Thoracic aorta (tissue), 2 donors: ENCODE measurements around the gene TWSG1. TPM values are rescaled to one million over a fixed set of nuclear protein-coding genes. Genes with fewer than 3 reads are reported as not detected.

Experiments used
- ATAC-seq: fragments of 150-250 bp; one replicate; pipeline ENCODE4 v1.8.0; 2017; ENCODE audit warnings: low read depth; ENCODE audit not compliant: insufficient number of reproducible peaks, low FRiP score
- DNase-seq: peaks from one replicate; pipeline ENCODE4 v3.0.0-alpha.2; 2020; ENCODE audit warnings: low spot score
- H3K27ac ChIP-seq, 2 donors: fragments of 200-600 bp; sonication (generic); 1 replicate in 1 of 2; 2 replicates in 1 of 2; pipeline ENCODE4 v1.5.1; 2016; ENCODE audit warnings: mild to moderate bottlenecking in 2 of 2, moderate library complexity in 2 of 2
- H3K27me3 ChIP-seq: fragments of 200-600 bp; sonication (generic); replicated peaks from 2 replicates; pipeline ENCODE4 v1.6.0; 2016; ENCODE audit warnings: mild to moderate bottlenecking; ENCODE audit not compliant: insufficient read depth
- H3K36me3 ChIP-seq: fragments of 200-600 bp; sonication (generic); one replicate; pipeline ENCODE4 v1.5.1; 2016
- H3K4me1 ChIP-seq, 2 donors: fragments of 200-600 bp; sonication (generic); 1 replicate in 1 of 2; 2 replicates in 1 of 2; pipeline versions ENCODE4 v1.5.1 to v1.6.0; 2016; ENCODE audit warnings: low read depth in 2 of 2, mild to moderate bottlenecking in 1 of 2; ENCODE audit not compliant: control insufficient read depth in 1 of 2
- H3K4me3 ChIP-seq: fragments of 200-600 bp; sonication (generic); 2 replicates; pipeline ENCODE4 v1.5.1; 2016; ENCODE audit warnings: mild to moderate bottlenecking
- H3K9me3 ChIP-seq: fragments of 200-600 bp; sonication (generic); 2 replicates; pipeline ENCODE4 v1.5.1; 2016
- CTCF ChIP-seq: fragments of 200-600 bp; sonication (generic); IDR thresholded peaks from one replicate; pipeline ENCODE4 v1.5.1; 2019; ENCODE audit warnings: antibody characterized with exemption
- total RNA-seq, 2 donors: library from RNA; depleted of rRNA; stranded (reverse); fragments of >200 nt; gene quantifications; one replicate each; pipeline versions ENCODE4 v1.1.0 to v1.2.3, GENCODE V29; 2016

The TWSG1 gene
- total RNA-seq: 100 to 1,000 TPM; 107 to 130 TPM

DNA sequence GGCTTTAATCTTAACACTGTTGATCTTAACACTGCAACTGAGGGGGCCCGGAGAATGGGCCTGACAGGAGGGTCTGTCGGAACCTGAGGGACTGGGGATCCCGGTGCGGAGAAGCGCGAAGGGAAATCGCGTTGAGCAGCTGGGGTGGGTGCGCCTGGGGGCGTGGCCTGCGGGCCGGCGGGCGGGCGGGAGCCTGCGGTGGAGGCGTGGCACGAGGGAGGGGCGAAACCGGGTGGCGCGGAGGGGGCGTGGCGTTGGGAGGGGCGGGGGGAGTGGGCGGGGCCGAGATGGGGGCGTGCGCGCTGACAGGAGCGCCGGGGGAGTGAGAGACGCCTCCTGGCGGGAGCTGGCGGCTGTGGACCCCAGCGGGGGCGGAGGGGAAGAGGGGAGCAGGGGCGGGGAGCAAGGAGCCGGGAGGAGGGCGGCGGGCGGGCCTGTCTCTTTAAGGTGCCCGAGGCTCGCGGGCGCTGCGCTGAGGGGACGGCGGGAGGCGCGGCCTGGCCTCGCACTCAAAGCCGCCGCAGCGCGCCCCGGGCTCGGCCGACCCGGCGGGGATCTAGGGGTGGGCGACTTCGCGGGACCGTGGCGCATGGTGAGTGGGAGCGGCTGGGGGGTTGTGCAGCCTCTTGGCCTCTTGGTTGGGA lies at the start of gene TWSG1:
TWSG1 (plus strand) TSS at position 445 of the 644 bp plus-strand sequence. CDS start 2,457 bp downstream, outside the sequence.
- peak; percentile 51 for TF ChIP-seq CTCF
- peak; percentile 83 for ATAC-seq
- Histone ChIP-seq H3K9me3 (no peaks in the 10 kb centered on the region), H3K4me1 (peaks cover 15 to 23% of the 10 kb centered on the region in 2 donors), H3K4me3 (peak within 1 kb of the TSS; percentile 99), H3K36me3 (peaks cover 4% of the 10 kb centered on the region), H3K27me3 (no peaks in the 10 kb centered on the region), H3K27ac (peak within 1 kb of the TSS; percentile 83 to 95)
- DNase-seq: peak; percentile 86

DNA sequence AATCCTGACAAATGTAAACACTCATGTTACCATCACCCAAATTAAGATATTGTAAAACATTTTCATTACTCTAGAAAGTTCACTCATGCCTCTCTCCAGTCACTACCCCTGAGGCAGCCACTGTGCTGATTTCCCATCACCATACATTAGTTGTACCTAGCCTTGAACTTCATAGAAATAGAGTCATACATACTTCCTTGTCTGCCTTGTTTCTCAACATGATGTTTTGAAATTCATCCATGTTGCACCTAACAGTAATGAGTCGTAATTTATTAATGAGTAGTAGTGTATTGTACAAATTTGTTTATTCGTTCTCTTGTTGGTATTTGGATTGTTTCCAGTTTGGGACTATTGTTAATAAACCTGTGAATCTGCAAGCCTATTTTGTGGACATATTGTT lies 49.0 kb upstream of the TWSG1 start:
- no peaks in the 10 kb centered on the region for H3K9me3 ChIP-seq
- no peak for DNase-seq
- H3K36me3 ChIP-seq: peaks cover 6% of the 10 kb centered on the region
- no peak overlapping the region for H3K4me3 ChIP-seq
- H3K4me1 ChIP-seq: no peaks in the 10 kb centered on the region
- TF ChIP-seq CTCF: no peak
- ATAC-seq: no peak
- no peaks in the 10 kb centered on the region for H3K27me3 ChIP-seq
- no peak overlapping the region for H3K27ac ChIP-seq

- Histone ChIP-seq H3K27me3 (no peaks in the 10 kb centered on the region), H3K36me3 (peaks cover 2% of the 10 kb centered on the region), H3K27ac (no peak overlapping the region), H3K4me1 (no peaks in the 10 kb centered on the region), H3K9me3 (no peaks in the 10 kb centered on the region), H3K4me3 (no peak overlapping the region)
- TF ChIP-seq CTCF: no peak
- DNase-seq (no peak), ATAC-seq (no peak)
Observed at GRCh38 chr18:9287036-9287435, 47.5 kb upstream of the TWSG1 start.

DNA sequence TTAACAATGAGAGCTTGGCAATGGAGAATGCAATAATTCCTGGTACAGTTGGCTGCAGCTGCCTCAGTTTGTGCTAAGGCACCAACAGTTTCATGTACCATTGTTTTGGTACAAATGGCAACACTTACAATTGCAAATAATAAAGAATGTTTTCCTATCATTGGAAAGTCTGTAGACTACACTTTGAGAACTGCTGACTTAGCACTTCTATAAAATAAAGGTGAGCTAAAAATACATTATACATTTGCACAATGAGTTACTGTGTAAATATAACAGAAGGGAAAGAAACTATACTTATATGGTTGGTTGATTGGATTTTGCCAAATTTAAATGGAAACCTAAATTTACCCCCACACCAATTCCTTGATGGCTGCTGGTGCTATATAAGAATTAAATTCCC lies 44.9 kb upstream of the TWSG1 start:
- Histone ChIP-seq H3K4me1 (no peaks in the 10 kb centered on the region), H3K4me3 (no peak overlapping the region), H3K27ac (no peak overlapping the region), H3K9me3 (peaks cover 9% of the 10 kb centered on the region), H3K36me3 (peaks cover 2% of the 10 kb centered on the region), H3K27me3 (no peaks in the 10 kb centered on the region)
- no peak for ATAC-seq
- no peak for TF ChIP-seq CTCF
- DNase-seq: no peak

DNA sequence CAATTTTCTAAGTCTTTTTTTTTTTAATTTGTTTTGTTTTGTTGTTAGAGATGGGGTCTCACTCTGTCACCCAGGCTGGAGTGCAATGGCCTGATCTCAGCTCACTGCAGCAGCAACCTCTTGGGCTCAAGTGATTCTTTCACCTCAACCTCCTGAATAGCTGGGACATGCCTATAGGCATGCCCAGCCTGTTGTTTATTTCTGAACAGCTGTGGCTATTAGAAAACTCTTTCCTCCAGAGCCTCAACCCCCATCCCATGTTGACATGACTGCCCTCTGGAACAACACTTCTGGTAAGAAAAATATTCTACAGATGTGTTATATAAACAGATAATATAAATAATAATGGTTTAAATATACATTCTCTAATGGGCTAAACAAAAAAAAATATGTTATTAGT lies 44.4 kb upstream of the TWSG1 start:
- Histone ChIP-seq H3K4me1 (no peaks in the 10 kb centered on the region), H3K27me3 (no peaks in the 10 kb centered on the region), H3K4me3 (no peak overlapping the region), H3K9me3 (peaks cover 9% of the 10 kb centered on the region), H3K36me3 (peaks cover 2% of the 10 kb centered on the region), H3K27ac (no peak overlapping the region)
- no peak for TF ChIP-seq CTCF
- DNase-seq: no peak
- ATAC-seq: no peak
